Right lobe of liver (tissue), 4 donors: ENCODE results near the gene B3GNT7.
"Not testable (repeated sequence)": the region's sequence is repeated elsewhere in the genome, so short reads cannot be mapped to it uniquely, and the experiment has no call there.

Source experiments
- POLR2A ChIP-seq: fragments of 450-650 bp; IDR thresholded peaks from one replicate; pipeline ENCODE4 v1.6.1; 2017; ENCODE audit warnings: antibody characterized with exemption, mild to moderate bottlenecking
- TF ChIP-seq, protein P1 (sequence below), 4 donors: fragments of 200-600 bp in 3 of 4; fragments of 450-650 bp in 1 of 4; IDR thresholded peaks; one replicate each; pipeline versions ENCODE4 v1.5.1 to v1.8.0; 2016 to 2022; ENCODE audit warnings: antibody characterized with exemption in 4 of 4, mild to moderate bottlenecking in 2 of 4
- donor health status: DM: no; HTN: no; CAD: no.
- donor health status: DM: no; HTN: no; CAD: no.
- donor health status: DM: no; HTN: yes; CAD: no.

DNA sequence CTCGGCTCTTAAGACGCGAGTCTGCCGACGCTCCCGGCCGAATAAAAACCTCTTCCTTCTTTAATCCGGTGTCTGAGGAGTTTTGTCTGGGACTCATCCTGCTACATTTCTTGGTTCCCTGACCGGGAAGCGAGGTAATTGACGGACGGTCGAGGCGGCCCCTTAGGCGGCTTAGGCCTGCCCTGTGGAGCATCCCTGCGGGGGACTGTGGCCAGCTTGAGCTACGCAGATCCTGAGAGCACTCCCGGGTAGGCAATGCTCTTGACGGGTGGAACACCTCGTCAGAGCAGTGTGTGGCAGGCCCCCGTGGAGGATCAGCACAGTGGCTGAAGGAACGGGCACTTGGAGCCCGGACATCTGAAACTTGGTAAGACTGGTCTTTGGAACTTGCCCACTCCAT lies 5.6 kb downstream of the B3GNT7 start:
- TF ChIP-seq, protein P1, sequence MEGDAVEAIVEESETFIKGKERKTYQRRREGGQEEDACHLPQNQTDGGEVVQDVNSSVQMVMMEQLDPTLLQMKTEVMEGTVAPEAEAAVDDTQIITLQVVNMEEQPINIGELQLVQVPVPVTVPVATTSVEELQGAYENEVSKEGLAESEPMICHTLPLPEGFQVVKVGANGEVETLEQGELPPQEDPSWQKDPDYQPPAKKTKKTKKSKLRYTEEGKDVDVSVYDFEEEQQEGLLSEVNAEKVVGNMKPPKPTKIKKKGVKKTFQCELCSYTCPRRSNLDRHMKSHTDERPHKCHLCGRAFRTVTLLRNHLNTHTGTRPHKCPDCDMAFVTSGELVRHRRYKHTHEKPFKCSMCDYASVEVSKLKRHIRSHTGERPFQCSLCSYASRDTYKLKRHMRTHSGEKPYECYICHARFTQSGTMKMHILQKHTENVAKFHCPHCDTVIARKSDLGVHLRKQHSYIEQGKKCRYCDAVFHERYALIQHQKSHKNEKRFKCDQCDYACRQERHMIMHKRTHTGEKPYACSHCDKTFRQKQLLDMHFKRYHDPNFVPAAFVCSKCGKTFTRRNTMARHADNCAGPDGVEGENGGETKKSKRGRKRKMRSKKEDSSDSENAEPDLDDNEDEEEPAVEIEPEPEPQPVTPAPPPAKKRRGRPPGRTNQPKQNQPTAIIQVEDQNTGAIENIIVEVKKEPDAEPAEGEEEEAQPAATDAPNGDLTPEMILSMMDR (IDR thresholded peaks at IDR 0.05), result not testable (repeated sequence)
- not testable (repeated sequence) for TF ChIP-seq POLR2A
